GM21786 (cell line): ENCODE data around the gene MTPN.

Source experiments
- ATAC-seq: cut with Tn5 transposase; IDR thresholded peaks from one replicate; pipeline ENCODE4 v1.9.1; 2021; ENCODE audit not compliant: unreplicated experiment

MTPN gene

GRCh38 chr7:135929249-135929648 lies 47.9 kb downstream of the MTPN start:
- no peak for ATAC-seq

DNA sequence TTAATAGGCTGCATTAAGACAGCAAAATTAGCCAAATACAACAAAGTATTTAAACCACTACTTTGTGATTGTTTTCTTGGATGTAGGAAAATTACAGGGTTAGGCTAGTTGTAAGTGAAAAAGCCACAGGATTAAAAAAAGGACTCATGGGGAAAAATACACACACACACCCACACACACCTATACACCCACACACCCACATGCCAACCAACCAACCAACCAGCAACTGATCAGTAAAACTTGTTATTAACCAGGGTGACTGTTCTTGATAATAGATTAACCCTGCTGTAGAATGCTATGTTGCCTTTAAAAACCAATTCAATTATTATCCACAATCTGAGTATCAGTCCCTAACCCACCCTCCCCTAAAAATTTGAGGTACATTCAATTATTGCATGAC lies 49.0 kb downstream of the MTPN start:
- no peak for ATAC-seq

DNA sequence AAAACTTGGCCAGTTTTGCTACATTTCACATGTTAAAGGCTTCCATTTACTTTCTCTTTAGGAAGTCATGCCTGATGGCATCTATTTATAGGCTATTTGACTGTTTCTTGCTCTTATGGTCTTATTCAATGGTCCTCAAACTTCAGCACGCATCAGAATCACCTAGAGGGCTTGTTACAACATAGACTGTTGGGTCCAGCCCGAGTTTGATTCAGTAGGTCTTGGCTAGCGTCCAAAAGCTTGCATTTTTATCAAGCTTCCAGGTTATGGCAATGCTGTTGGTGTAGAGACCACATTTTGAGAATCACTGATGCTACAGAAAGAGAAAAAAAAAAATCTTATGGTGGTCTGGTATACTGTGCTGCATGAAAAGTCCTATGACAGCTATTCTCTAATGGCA lies 51.9 kb downstream of the MTPN start:
- ATAC-seq, result no peak

DNA sequence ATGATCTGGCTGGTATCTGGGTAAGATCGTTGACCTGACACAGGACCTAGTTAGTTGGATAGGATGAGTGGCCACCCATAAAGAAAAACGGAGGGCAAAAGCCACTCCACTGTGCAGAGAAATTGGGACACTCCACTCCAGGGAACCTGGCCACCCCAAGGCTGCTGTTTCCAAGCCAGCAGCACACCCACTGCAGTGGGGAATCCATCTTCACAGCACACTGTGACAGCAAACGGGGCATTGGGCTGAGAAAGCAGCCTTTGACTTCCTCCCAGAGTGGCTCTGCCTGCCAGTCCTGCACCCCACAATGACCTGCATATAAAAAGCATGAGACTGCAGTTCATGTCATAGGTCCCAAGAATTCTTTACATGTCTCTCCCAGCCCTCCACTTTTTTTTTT lies 52.9 kb downstream of the MTPN start:
- no peak for ATAC-seq

DNA sequence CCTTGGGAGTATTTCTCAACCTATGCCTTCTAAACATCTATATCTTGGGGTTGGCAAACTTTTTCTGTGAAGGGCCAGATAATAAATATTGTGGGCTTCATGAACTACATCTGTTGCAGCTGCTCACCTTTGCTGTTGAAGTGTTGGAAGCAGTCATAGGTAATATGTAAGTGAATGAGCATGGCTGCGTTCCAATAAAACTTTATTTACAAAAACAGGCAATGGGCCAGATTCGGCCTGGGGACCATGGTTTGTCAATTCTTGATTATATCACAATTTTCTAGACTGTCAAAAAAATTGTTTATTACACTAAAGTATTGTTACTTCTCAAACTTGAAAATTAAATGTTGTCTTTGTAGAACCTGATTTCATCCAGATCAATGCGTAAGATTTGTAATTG lies 54.9 kb downstream of the MTPN start:
- no peak for ATAC-seq

GRCh38 chr7:135920478-135920877 lies 56.7 kb downstream of the MTPN start:
- ATAC-seq, result no peak

GRCh38 chr7:135919071-135919841 lies 57.9 kb downstream of the MTPN start:
- ATAC-seq, result no peak

GRCh38 chr7:135918134-135918533 lies 59.0 kb downstream of the MTPN start:
- ATAC-seq, result no peak

- ATAC-seq, result no peak
Measured at GRCh38 chr7:135917721-135918120, 59.4 kb downstream of the MTPN start.

GRCh38 chr7:135914346-135914745 lies 62.8 kb downstream of the MTPN start:
- no peak for ATAC-seq

GRCh38 chr7:135913404-135913803 lies 63.8 kb downstream of the MTPN start:
- ATAC-seq, result no peak

GRCh38 chr7:135911099-135911498 lies 66.1 kb downstream of the MTPN start:
- no peak for ATAC-seq

DNA sequence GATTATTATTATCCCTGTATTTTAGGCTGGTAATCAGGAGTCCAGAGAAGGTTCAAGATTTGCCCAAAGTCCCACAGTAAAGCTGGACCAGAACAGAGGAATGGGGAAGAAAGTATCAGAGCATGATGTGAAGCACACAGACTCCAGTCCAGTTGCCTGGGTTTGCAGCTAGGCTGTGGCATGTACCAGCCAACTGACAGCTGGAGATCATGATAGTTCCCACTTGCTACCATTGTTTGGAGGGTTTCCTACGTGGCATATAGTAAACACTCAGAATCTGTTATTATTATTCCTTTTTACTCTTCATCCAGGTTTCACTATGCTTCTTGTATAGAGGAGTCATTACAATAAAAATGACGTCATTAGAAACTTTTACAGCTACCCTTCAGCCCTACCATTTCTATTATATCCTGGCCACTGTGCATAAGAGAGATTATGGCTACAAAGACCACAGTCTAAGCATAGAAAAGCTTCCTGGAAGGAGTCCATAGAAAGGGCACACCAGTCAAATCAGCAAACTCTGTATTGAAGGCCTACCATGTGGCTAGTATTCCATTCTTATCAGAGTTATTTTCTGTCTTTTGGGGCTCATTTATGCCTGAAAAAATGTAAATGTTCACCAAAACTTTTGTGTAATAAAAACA lies 66.6 kb downstream of the MTPN start:
- ATAC-seq, result no peak

- no peak for ATAC-seq
Measured at GRCh38 chr7:135905858-135906257, 71.3 kb downstream of the MTPN start.

- no peak for ATAC-seq
Measured at GRCh38 chr7:135905355-135905754, 71.8 kb downstream of the MTPN start.

DNA sequence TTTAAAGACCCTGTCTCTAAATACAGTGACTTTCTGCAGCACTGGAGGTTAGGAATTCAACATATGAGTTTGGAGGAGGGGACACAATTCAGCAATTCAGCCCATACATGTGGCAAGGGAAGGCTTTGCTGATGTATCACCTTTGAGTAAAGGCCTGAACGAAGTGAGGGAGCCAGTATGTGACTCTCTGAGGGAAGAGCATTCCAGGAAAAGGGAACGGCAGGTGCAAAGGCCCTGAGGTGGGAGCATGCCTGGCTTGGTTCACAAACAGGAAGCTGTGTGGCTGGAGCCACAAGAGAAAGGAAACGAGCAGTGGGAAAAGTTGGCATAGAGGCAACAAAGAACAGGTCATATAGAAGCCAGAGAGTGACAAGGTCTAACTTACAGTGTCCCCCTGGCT lies 72.9 kb downstream of the MTPN start:
- ATAC-seq, result no peak

DNA sequence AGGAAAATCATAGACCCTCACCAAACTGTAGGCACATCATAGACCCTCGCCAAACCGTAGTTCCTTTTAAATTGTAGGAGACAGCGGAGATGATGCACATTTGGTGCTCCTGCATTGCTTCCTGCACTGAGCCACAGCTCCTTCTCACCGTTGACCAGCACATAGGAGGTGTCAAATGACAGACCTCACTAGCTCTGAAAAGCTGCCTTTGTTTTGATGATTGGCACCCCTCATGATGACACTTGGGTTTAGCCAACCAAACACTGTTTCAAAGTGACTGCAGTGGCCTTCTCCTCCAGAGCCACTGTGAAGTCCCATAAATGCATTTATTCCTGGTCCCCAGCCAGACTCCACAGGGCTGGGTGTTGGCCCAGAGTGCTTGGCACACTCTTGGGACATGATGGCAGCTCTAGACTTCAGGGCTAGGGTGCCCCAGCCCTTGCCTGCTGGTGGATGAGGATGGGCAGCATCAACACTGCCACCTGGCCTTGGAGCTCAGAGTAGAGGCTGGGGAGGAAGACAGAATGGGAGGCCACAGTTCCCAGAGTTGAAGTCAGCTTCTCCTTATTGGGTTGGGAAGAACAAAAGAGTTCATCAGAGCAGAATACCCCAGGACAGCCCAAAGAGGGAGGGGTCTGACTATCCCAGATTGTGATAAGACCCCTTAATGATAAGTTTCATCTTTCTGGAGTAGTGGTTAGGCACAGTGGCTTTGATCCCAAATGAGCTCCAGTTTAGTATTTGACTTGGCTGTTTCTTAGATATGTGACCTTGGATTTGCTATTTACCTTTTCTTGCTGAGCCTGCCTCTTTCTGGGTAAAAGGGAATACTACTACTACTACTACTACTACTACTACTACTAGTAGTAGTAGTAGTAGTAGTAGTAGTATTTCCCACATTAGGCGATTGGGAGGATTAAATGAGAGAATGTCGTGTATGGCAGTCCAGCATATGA lies 75.3 kb downstream of the MTPN start:
- no peak for ATAC-seq

DNA sequence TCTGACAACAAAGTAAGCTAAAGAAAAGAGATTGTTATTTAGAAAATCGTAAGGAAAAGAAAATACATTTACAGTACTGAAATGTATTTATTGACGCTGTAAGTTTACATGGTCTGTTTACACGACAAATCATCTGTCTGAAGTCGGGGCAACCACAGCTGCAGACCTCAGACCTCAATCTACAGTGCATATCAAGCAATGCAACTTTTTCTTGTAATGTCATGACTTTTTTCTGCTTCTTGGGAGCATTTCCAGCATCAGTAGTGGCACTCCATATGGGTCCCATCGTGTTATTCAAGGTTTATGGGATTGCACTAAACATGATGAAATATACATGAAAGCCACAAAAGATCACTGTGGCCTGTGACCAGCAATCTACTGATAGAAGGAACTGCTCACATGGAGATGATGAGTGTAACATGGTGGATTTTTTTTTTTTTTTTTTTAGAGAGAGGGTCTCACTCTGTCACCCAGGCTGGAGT lies 77.1 kb downstream of the MTPN start:
- ATAC-seq, result no peak

- no peak for ATAC-seq
Measured at GRCh38 chr7:135899458-135900064, 77.6 kb downstream of the MTPN start.

GRCh38 chr7:135898226-135898625 lies 78.9 kb downstream of the MTPN start:
- no peak for ATAC-seq

DNA sequence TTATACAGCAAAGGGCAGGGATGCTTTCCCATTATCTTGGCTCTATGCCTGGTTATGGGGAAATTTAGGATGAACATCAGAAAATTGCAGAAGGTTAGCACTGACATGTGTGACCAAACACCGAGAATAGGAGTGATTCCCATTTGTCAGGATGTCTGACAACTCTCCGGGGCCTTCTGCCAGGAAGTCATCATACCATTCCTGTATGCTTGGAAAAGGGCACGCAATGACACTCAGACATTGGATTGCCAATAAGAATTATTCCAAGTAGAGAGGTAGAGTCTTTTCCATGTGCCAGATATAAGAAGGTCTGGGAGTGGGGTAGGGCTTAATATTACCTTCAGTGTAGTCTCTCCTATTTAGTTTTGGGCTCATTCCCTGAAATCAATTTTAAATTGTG lies 82.3 kb downstream of the MTPN start:
- ATAC-seq, result no peak
